GM12878 (cell line): ENCODE measurements around the gene NMUR1.

ENCODE experiments used
- ATF2 ChIP-seq: IDR thresholded peaks from 2 replicates; pipeline ENCODE4 v1.6.1; 2012; ENCODE audit warnings: low read length, inconsistent platforms
- CHD2 ChIP-seq: IDR thresholded peaks from 2 replicates; pipeline ENCODE4 v1.6.1; 2011; ENCODE audit warnings: low read depth, low read length, improper control_type of control experiment, borderline replicate concordance
- E2F4 ChIP-seq: IDR thresholded peaks from 2 replicates; pipeline ENCODE4 v1.6.1; 2012; ENCODE audit warnings: low read depth, low read length, improper control_type of control experiment
- HDAC2 ChIP-seq: fragments of 200-600 bp; sonication (generic); IDR thresholded peaks from 2 replicates; pipeline ENCODE4 v1.6.1; 2017
- HDAC6 ChIP-seq: fragments of 200-600 bp; sonication (generic); IDR thresholded peaks from one replicate; pipeline ENCODE4 v1.8.0; 2017; ENCODE audit warnings: antibody characterized with exemption; ENCODE audit not compliant: unreplicated experiment
- POLR2A ChIP-seq: IDR thresholded peaks from 2 replicates; pipeline ENCODE4 v1.6.1; 2011; ENCODE audit warnings: low read depth, mild to moderate bottlenecking, low read length
- SMAD1 ChIP-seq: fragments of 450-650 bp; IDR thresholded peaks from 2 replicates; pipeline ENCODE4 v1.6.1; 2018; ENCODE audit warnings: mild to moderate bottlenecking, low read depth; ENCODE audit not compliant: partially characterized antibody
- SREBF2 ChIP-seq: IDR thresholded peaks from 2 replicates; pipeline ENCODE4 v1.6.1; 2012; ENCODE audit warnings: mild to moderate bottlenecking, low read length
- STAT3 ChIP-seq: IDR thresholded peaks from 2 replicates; pipeline ENCODE4 v1.6.1; 2011; ENCODE audit warnings: low read depth, low read length, improper control_type of control experiment
- TCF12 ChIP-seq: IDR thresholded peaks from 2 replicates; pipeline ENCODE4 v1.6.1; 2011; ENCODE audit warnings: low read depth, mild to moderate bottlenecking, low read length
- TF ChIP-seq, protein P1 (sequence below), 3 experiments: IDR thresholded peaks in 2 of 3; conservative IDR thresholded peaks in 1 of 3; 2 replicates each; pipeline ENCODE4 v1.5.1; 2011; ENCODE audit warnings: low read depth in 3 of 3, low read length in 3 of 3, mild to moderate bottlenecking in 3 of 3, control low read depth in 2 of 3, moderate library complexity in 2 of 3, inconsistent platforms in 1 of 3, mixed read lengths in 1 of 3; ENCODE audit not compliant: control insufficient read depth in 2 of 3, insufficient read depth in 1 of 3; ENCODE audit errors: extremely low read depth in 1 of 3

DNA sequence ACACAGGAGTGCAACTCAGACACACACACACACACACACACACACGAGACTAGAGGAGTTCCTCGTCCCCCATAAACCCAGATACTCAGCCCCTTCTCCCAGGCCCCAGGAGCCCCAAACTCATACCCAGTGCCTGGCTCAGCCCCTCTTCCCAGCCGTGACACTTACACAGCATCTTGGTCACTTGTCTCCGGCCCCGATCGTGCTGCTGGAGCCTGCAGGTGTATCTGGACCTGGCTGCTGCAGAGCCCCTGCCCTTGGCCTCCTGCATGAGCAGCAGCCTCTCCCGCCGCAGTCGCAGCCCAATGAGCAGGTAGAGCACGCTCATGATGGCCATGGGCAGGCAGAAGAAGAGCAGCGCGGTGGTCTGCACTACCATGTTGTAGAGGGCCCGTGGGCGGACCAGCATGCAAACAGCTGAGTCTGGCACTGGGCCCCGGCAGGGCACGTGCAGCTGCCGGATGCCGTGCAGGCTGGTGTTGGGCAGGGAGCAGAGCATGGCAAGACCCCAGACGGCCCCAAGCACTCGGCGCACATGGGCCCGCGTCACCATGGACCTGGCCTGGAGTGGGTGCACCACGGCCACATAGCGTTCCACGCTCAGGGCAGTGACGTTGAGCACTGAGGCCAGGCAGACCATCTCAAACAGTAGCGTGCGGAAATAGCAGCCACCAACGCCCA is 2.1 kb downstream of the NMUR1 start:
- TF ChIP-seq TCF12, result no peak
- no peak for TF ChIP-seq E2F4
- TF ChIP-seq HDAC6, result no peak
- TF ChIP-seq SREBF2, result no peak
- no peak for TF ChIP-seq POLR2A
- TF ChIP-seq, protein P1, sequence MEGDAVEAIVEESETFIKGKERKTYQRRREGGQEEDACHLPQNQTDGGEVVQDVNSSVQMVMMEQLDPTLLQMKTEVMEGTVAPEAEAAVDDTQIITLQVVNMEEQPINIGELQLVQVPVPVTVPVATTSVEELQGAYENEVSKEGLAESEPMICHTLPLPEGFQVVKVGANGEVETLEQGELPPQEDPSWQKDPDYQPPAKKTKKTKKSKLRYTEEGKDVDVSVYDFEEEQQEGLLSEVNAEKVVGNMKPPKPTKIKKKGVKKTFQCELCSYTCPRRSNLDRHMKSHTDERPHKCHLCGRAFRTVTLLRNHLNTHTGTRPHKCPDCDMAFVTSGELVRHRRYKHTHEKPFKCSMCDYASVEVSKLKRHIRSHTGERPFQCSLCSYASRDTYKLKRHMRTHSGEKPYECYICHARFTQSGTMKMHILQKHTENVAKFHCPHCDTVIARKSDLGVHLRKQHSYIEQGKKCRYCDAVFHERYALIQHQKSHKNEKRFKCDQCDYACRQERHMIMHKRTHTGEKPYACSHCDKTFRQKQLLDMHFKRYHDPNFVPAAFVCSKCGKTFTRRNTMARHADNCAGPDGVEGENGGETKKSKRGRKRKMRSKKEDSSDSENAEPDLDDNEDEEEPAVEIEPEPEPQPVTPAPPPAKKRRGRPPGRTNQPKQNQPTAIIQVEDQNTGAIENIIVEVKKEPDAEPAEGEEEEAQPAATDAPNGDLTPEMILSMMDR (IDR thresholded peaks at IDR 0.05 in 2 of 3, conservative IDR thresholded peaks at IDR 0.05 in 1 of 3; ENCODE audit: control insufficient read depth in 2 of 3, extremely low read depth in 1 of 3, insufficient read depth in 1 of 3, low read depth in 3 of 3, low read length in 3 of 3), result no peak
- TF ChIP-seq HDAC2, result no peak
- TF ChIP-seq SMAD1, result no peak
- TF ChIP-seq CHD2, result no peak
- no peak for TF ChIP-seq ATF2
- TF ChIP-seq STAT3, result no peak
